Activated B cell treated with CpG ODN at 0.5 μM for 24 hours (primary cell): Measurements from ENCODE around the gene SPATA9. TPM values are rescaled to one million over a fixed set of nuclear protein-coding genes. Genes with fewer than 3 reads are reported as not detected.

ENCODE experiments used
- ATAC-seq: fragments of 200-7000 bp; cut with Tn5 transposase; one replicate; pipeline ENCODE4 v1.10.0; 2021; ENCODE audit warnings: low read depth, mild to moderate bottlenecking, moderate library complexity
- CTCF ChIA-PET: fragments of 350-600 bp; sonication (Branson Sonifier 250); formaldehyde crosslinking; loops from one replicate; lab custom pipeline; 2021; ENCODE audit warnings: antibody characterized with exemption; lab: Charles Lee
- POLR2A ChIA-PET: fragments of 350-600 bp; sonication (Branson Sonifier 250); formaldehyde crosslinking; loops from one replicate; lab custom pipeline; 2021; ENCODE audit warnings: antibody characterized with exemption; lab: Charles Lee
- DNase-seq: peaks from one replicate; pipeline ENCODE4 v3.0.0; 2022
- H3K27ac Mint-ChIP-seq: one replicate; pipeline ENCODE4 v1.8.0; 2020; ENCODE audit warnings: mixed read lengths
- H3K27me3 Mint-ChIP-seq: one replicate; pipeline ENCODE4 v1.8.0; 2021; ENCODE audit warnings: mixed read lengths
- H3K36me3 Mint-ChIP-seq: one replicate; pipeline ENCODE4 v1.8.0; 2021; ENCODE audit warnings: low read depth, mixed read lengths
- H3K4me1 Mint-ChIP-seq: one replicate; pipeline ENCODE4 v1.8.0; 2021; ENCODE audit warnings: mixed read lengths
- H3K4me3 Mint-ChIP-seq: one replicate; pipeline ENCODE4 v1.8.0; 2020; ENCODE audit warnings: mild to moderate bottlenecking, mixed read lengths
- H3K9me3 Mint-ChIP-seq: one replicate; pipeline ENCODE4 v1.8.0; 2020; ENCODE audit warnings: mixed read lengths
- CTCF ChIP-seq: fragments of 200-600 bp; IDR thresholded peaks from one replicate; pipeline ENCODE4 v1.8.0; 2022; ENCODE audit warnings: antibody characterized with exemption, mild to moderate bottlenecking
- intact Hi-C: fragments of 100-400 bp; cut with micrococcal nuclease; formaldehyde crosslinking; loops from one replicate; pipeline ENCODE4 v1.15.1; 2024
- total RNA-seq: library from RNA; stranded (reverse); gene quantifications from 2 replicates; pipeline ENCODE4 v1.2.3, GENCODE V29; 2022

The SPATA9 gene
- total RNA-seq, 1 donor from 2014 or later, result not detected

- H3K27me3 Mint-ChIP-seq, result no peaks in the 10 kb centered on the region
- ChIA-PET CTCF (interaction anchor here (0.8 to 1.2 kb wide), 2 partner anchors 173 to 177 kb away, joined by 3 read pairs; no protein-coding TSS in a partner anchor), POLR2A (no interaction called here)
- H3K4me1 Mint-ChIP-seq, result no peaks in the 10 kb centered on the region
- intact Hi-C loops, result no loop called here
- no peak for DNase-seq
- no peaks in the 10 kb centered on the region for H3K36me3 Mint-ChIP-seq
- H3K4me3 Mint-ChIP-seq, result no peak overlapping the region
- no peak for TF ChIP-seq CTCF
- H3K27ac Mint-ChIP-seq, result no peak overlapping the region
- H3K9me3 Mint-ChIP-seq, result no peaks in the 10 kb centered on the region
- ATAC-seq, result no peak
Observed at GRCh38 chr5:95670568-95670967, 12.2 kb downstream of the SPATA9 start.

- intact Hi-C loops, result no loop called here
- POLR2A ChIA-PET, result no interaction called here
Observed at GRCh38 chr5:95669985-95670384, 12.8 kb downstream of the SPATA9 start.

GRCh38 chr5:95669540-95669939 lies 13.3 kb downstream of the SPATA9 start:
- CTCF ChIA-PET, result interaction anchor here (0.8 to 1.3 kb wide), 2 partner anchors 23 to 174 kb away, joined by 3 to 4 read pairs; partner anchors contain the start of gene RFESD
- DNase-seq (no peak), ATAC-seq (no peak)
- Mint-ChIP-seq H3K9me3 (no peaks in the 10 kb centered on the region), H3K27me3 (no peaks in the 10 kb centered on the region), H3K4me1 (no peaks in the 10 kb centered on the region), H3K27ac (no peak overlapping the region), H3K36me3 (no peaks in the 10 kb centered on the region), H3K4me3 (no peak overlapping the region)
- intact Hi-C loops, result no loop called here
- POLR2A ChIA-PET, result no interaction called here
- TF ChIP-seq CTCF, result no peak

More at GRCh38 chr5:95669985-95670384, 12.8 kb downstream of the SPATA9 start:
- Mint-ChIP-seq H3K27me3 (no peaks in the 10 kb centered on the region), H3K4me1 (no peaks in the 10 kb centered on the region), H3K4me3 (no peak overlapping the region), H3K9me3 (no peaks in the 10 kb centered on the region), H3K27ac (no peak overlapping the region), H3K36me3 (no peaks in the 10 kb centered on the region)
- DNase-seq, result no peak
- CTCF ChIA-PET, result interaction anchor here (0.8 kb wide), 1 partner anchor 174 kb away, joined by 3 read pairs; no protein-coding TSS in a partner anchor
- no peak for TF ChIP-seq CTCF
- no peak for ATAC-seq

- no peaks in the 10 kb centered on the region for H3K9me3 Mint-ChIP-seq
- no peak overlapping the region for H3K27ac Mint-ChIP-seq
- ChIA-PET CTCF (interaction anchor here (1.3 kb wide), 1 partner anchor 22 kb away, joined by 4 read pairs; the partner anchor contains the start of gene RFESD), POLR2A (no interaction called here)
- H3K4me1 Mint-ChIP-seq, result no peaks in the 10 kb centered on the region
- H3K27me3 Mint-ChIP-seq, result peaks cover 1% of the 10 kb centered on the region
- H3K4me3 Mint-ChIP-seq, result no peak overlapping the region
- no peak for DNase-seq
- intact Hi-C loops, result no loop called here
- H3K36me3 Mint-ChIP-seq, result no peaks in the 10 kb centered on the region
- TF ChIP-seq CTCF, result no peak
- no peak for ATAC-seq
Observed at GRCh38 chr5:95668728-95669127, 14.1 kb downstream of the SPATA9 start.

GRCh38 chr5:95668216-95668615 lies 14.6 kb downstream of the SPATA9 start:
- intact Hi-C loops, result no loop called here
- Mint-ChIP-seq H3K36me3 (no peaks in the 10 kb centered on the region), H3K9me3 (no peaks in the 10 kb centered on the region), H3K4me3 (no peak overlapping the region), H3K27ac (no peak overlapping the region), H3K4me1 (no peaks in the 10 kb centered on the region), H3K27me3 (peaks cover 1% of the 10 kb centered on the region)
- ChIA-PET CTCF (interaction anchor here (1.3 kb wide), 1 partner anchor 22 kb away, joined by 4 read pairs; the partner anchor contains the start of gene RFESD), POLR2A (no interaction called here)
- no peak for ATAC-seq
- DNase-seq, result no peak
- no peak for TF ChIP-seq CTCF
